MM.1S (cell line): ENCODE results near the gene CEBPE.

Experiments used
- DNase-seq: peaks from one replicate; pipeline ENCODE4 v3.0.0-alpha.2; 2015
- H2AFZ ChIP-seq: fragments of 300-600 bp; sonication (generic); 2 replicates; pipeline ENCODE4 v1.6.0; 2016; ENCODE audit warnings: antibody characterized with exemption, low read length
- H3F3A ChIP-seq: fragments of 300-600 bp; sonication (generic); 2 replicates; pipeline ENCODE4 v1.6.1; 2016; ENCODE audit warnings: mild to moderate bottlenecking, antibody characterized with exemption, low read length, moderate library complexity, mixed read lengths; ENCODE audit not compliant: insufficient read depth
- H3K27ac ChIP-seq: fragments of 300-600 bp; sonication (generic); 2 replicates; pipeline ENCODE4 v1.5.1; 2016; ENCODE audit warnings: mild to moderate bottlenecking, low read length
- H3K27me3 ChIP-seq: fragments of 300-600 bp; sonication (generic); replicated peaks from 2 replicates; pipeline ENCODE4 v1.6.0; 2016; ENCODE audit warnings: low read length; ENCODE audit not compliant: insufficient read depth
- H3K36me3 ChIP-seq: fragments of 300-600 bp; sonication (generic); replicated peaks from 2 replicates; pipeline ENCODE4 v1.6.1; 2016; ENCODE audit warnings: mild to moderate bottlenecking, low read length, mixed read lengths; ENCODE audit not compliant: insufficient read depth
- H3K4me1 ChIP-seq: fragments of 300-600 bp; sonication (generic); 2 replicates; pipeline ENCODE4 v1.6.1; 2016; ENCODE audit warnings: low read length, mixed read lengths
- H3K4me2 ChIP-seq: fragments of 300-600 bp; sonication (generic); 2 replicates; pipeline ENCODE4 v1.6.0; 2016; ENCODE audit warnings: low read depth, low read length
- H3K4me3 ChIP-seq: fragments of 300-600 bp; sonication (generic); 2 replicates; pipeline ENCODE4 v1.5.1; 2016; ENCODE audit warnings: low read length, mixed read lengths
- H3K79me2 ChIP-seq: fragments of 300-600 bp; sonication (generic); 2 replicates; pipeline ENCODE4 v1.6.1; 2016; ENCODE audit warnings: mixed run types, low read length, mixed read lengths
- H3K9ac ChIP-seq: fragments of 300-600 bp; sonication (generic); 2 replicates; pipeline ENCODE4 v1.6.1; 2016; ENCODE audit warnings: low read length, mixed read lengths
- H3K9me2 ChIP-seq: fragments of 300-600 bp; sonication (generic); replicated peaks from 2 replicates; pipeline ENCODE4 v1.6.1; 2016; ENCODE audit warnings: mild to moderate bottlenecking, low read length, mixed read lengths; ENCODE audit not compliant: insufficient read depth
- H3K9me3 ChIP-seq: fragments of 300-600 bp; sonication (generic); replicated peaks from 2 replicates; pipeline ENCODE4 v1.6.1; 2016; ENCODE audit warnings: mild to moderate bottlenecking, low read length, mixed read lengths; ENCODE audit not compliant: insufficient read depth
- H4K20me1 ChIP-seq: fragments of 300-600 bp; sonication (generic); 2 replicates; pipeline ENCODE4 v1.6.1; 2016; ENCODE audit warnings: mild to moderate bottlenecking, low read length, moderate library complexity, mixed read lengths; ENCODE audit not compliant: insufficient read depth
- EZH2 ChIP-seq: fragments of 300-600 bp; sonication (generic); optimal IDR thresholded peaks from 2 replicates; pipeline ENCODE3; 2017; ENCODE audit warnings: low read depth, mild to moderate bottlenecking, antibody characterized with exemption, low read length, mixed read lengths
- EZH2phosphoT487 ChIP-seq: fragments of 300-600 bp; sonication (generic); IDR thresholded peaks from 2 replicates; pipeline ENCODE4 v1.6.1; 2018; ENCODE audit warnings: antibody characterized with exemption, low read length
- TF ChIP-seq, protein P1 (sequence below): fragments of 300-600 bp; sonication (generic); IDR thresholded peaks from 2 replicates; pipeline ENCODE4 v1.5.1; 2016; ENCODE audit warnings: antibody characterized with exemption, low read length, mixed read lengths

CEBPE gene

GRCh38 chr14:23143911-23144310 is 24.9 kb upstream of the CEBPE start:
- Histone ChIP-seq H2AFZ (no peak overlapping the region), H3K9me3 (no peaks in the 10 kb centered on the region), H3K4me1 (0 out of 2 replicates have a peak, but pooled peaks cover 4% of the 10 kb centered on the region), H3K4me3 (no peak overlapping the region), H3K27me3 (no peaks in the 10 kb centered on the region), H3K79me2 (no peaks in the 10 kb centered on the region), H3K36me3 (no peaks in the 10 kb centered on the region), H4K20me1 (no peaks in the 10 kb centered on the region), H3F3A (no peaks in the 10 kb centered on the region), H3K27ac (no peak overlapping the region), H3K9me2 (no peaks in the 10 kb centered on the region), H3K9ac (no peak overlapping the region), H3K4me2 (no peak overlapping the region)
- TF ChIP-seq EZH2 (no peak), EZH2phosphoT487 (no peak)
- TF ChIP-seq, protein P1, sequence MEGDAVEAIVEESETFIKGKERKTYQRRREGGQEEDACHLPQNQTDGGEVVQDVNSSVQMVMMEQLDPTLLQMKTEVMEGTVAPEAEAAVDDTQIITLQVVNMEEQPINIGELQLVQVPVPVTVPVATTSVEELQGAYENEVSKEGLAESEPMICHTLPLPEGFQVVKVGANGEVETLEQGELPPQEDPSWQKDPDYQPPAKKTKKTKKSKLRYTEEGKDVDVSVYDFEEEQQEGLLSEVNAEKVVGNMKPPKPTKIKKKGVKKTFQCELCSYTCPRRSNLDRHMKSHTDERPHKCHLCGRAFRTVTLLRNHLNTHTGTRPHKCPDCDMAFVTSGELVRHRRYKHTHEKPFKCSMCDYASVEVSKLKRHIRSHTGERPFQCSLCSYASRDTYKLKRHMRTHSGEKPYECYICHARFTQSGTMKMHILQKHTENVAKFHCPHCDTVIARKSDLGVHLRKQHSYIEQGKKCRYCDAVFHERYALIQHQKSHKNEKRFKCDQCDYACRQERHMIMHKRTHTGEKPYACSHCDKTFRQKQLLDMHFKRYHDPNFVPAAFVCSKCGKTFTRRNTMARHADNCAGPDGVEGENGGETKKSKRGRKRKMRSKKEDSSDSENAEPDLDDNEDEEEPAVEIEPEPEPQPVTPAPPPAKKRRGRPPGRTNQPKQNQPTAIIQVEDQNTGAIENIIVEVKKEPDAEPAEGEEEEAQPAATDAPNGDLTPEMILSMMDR: no peak
- DNase-seq: no peak

- H3K27ac ChIP-seq: no peak overlapping the region
- no peak overlapping the region for H3K9ac ChIP-seq
- no peaks in the 10 kb centered on the region for H3K9me2 ChIP-seq
- no peaks in the 10 kb centered on the region for H3F3A ChIP-seq
- no peaks in the 10 kb centered on the region for H3K9me3 ChIP-seq
- DNase-seq: no peak
- no peaks in the 10 kb centered on the region for H3K27me3 ChIP-seq
- H2AFZ ChIP-seq: no peak overlapping the region
- no peaks in the 10 kb centered on the region for H4K20me1 ChIP-seq
- TF ChIP-seq EZH2: no peak
- no peak for TF ChIP-seq EZH2phosphoT487
- TF ChIP-seq, protein P1: no peak
- no peak overlapping the region for H3K4me2 ChIP-seq
- no peak overlapping the region for H3K4me3 ChIP-seq
- no peaks in the 10 kb centered on the region for H3K36me3 ChIP-seq
- H3K4me1 ChIP-seq: no peaks in the 10 kb centered on the region
- H3K79me2 ChIP-seq: no peaks in the 10 kb centered on the region
Observed at GRCh38 chr14:23142826-23143225, 23.8 kb upstream of the CEBPE start.

DNA sequence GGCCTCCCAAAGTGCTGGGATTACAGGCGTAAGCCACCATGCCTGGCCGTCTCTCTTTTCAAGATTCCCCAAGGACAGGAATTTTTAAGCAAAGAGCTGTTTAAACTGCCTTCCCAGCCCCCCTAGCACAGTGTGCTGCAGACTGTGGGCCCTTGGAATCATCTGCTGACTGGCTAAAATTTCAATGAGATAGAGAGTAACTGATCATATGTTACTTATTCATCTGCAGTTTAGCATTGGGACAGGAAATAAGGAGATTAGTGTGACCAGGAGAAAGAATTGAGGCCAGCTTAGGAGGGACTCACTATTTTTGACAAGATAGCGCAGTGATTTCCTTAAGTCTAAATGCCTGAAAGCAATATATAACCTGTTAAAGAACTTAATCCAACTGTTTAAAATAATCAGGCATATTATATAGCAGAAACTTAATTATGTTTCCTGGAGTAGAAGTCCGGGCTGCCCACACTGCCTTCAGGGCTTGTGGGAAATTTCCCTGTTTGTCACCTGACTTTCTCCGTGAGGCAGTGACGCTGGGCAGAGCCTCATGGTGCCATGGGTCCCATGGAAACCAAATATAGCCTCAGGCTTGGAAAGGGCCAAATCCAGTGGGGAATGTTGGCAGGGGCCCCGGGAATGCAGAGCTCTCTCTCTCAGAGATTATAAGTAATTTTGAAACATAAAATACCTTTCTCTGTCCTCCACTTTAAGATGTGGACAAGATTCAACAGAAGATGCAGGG is 22.8 kb upstream of the CEBPE start:
- Histone ChIP-seq H3K79me2 (no peaks in the 10 kb centered on the region), H3K9me3 (no peaks in the 10 kb centered on the region), H3K4me1 (no peaks in the 10 kb centered on the region), H3K27me3 (no peaks in the 10 kb centered on the region), H3K4me2 (no peak overlapping the region), H3F3A (no peaks in the 10 kb centered on the region), H3K9ac (no peak overlapping the region), H3K27ac (no peak overlapping the region), H4K20me1 (no peaks in the 10 kb centered on the region), H3K4me3 (no peak overlapping the region), H3K9me2 (no peaks in the 10 kb centered on the region), H2AFZ (no peak overlapping the region), H3K36me3 (no peaks in the 10 kb centered on the region)
- TF ChIP-seq, protein P1: no peak
- TF ChIP-seq EZH2phosphoT487 (no peak), EZH2 (no peak)
- no peak for DNase-seq
